Stimulated activated CD4-positive, alpha-beta T cell treated with anti-CD3 and anti-CD28 coated beads, Interleukin-4, amount 100 ng/mL, for 4 hours (primary cell): ENCODE measurements around the gene IHH.

Experiments
- DNase-seq, 2 experiments: peaks; one replicate each; pipeline ENCODE4 v3.0.0-alpha.2; 2020

The IHH gene

DNA sequence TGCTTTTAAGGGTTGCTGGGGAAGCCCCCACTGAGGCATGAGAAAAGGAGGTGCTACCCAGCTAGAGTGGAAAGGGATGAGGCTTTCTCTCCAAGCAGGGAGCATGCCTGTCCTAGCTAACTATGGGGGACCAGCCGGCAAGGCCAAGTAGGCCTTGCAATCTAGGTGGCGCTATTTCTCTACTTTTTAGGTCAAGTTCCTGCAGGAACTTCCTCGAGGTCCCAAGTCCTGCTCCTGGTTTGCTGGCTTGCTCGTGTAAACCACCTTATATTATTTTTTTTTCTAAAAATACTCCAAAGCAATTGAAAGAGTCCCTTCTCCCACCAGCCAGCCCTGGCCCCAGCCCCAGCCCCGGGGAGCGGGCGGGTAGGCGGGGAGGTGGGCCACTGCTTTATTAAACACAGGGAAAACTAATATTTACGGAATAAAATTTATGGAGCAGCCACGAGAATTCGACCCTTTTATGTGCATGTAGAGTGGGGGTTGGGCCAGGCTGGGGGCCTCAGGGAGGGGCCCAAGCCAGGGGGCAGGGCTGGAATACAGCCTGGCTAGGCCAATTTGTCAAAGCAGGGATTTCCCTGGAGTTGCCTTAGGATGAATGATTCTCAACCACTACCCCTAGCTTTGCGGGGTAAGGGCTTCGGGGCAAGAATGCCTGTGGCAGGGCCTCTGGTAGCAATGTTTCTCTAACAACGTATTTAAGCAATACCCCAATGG is 12.8 kb upstream of the IHH start:
- DNase-seq: no peak

DNA sequence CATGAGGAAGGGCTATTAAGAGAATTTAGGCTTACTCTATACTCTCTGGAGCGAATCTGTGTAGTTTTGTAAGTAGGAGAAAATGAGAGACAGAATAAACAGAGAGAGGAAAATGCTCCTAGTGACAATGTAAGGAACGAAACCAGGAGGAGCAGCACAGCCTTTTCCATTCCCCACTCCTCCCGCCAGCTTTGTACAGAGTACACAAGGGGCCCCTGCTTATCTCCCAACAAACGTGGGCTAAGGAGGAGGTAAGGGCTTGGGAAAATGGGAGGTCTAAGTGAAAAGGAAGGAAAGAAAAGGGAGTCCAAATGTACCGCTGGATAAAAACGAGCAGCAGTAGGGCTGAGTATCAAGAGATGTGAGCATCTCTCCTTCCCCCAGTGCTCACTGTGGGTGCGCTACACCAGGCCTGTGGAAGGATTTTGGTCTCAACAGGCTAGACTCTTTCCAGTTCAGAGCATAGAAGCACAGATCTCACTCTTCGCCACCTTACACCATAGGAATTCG is 12.1 kb upstream of the IHH start:
- DNase-seq: no peak

DNA sequence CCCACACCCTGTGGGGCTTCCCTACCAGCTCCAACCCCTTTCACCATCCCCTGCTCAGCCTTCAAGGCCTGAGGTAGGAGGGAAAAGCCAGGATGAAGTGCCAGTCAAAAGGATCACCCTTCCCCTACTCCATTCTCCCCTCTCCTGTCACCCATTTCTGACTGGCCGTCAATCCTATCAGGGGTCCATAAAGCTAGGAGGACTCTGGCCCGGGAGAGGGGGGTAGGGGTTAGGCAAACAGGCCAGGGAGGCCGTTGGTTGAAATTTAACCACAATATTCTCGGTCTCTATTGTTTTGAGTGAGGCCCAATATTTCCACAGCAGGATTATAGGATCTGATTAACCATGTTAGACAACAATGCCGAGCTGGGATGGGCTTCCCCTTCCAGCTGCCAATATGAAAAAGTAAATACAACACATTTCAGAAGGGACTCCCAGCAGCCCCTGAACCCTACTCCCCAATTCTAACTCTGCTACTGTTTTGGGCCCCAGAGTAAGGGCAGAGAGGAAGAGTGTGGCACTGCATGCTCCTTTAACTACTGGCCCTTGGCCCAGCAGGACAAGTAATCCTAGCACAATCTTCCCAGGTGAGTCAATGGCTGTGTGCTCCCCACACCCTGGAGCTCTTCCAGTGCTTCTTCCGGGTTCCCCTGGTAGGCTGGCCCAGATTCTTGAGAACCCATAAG is 10.6 kb upstream of the IHH start:
- no peak for DNase-seq

DNA sequence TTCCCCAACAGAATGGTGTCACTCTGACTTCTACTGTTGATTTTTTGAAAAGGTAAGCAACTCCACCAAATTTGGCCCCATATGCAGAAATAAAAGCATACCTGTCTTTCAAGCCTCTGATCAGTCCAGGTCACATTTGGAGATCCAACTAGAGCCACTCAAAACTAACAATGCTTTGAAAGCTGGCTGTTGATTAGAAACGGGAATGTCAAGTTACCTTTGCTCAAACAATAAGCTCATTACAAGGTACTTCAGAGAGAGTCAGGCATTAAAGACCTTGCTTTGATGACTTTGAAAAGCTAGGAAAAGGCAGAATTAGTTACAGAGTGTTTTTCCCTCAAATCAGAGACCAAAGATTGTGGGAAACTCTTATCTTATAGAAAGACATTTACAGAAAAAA is 4.8 kb upstream of the IHH start:
- DNase-seq: no peak

DNA sequence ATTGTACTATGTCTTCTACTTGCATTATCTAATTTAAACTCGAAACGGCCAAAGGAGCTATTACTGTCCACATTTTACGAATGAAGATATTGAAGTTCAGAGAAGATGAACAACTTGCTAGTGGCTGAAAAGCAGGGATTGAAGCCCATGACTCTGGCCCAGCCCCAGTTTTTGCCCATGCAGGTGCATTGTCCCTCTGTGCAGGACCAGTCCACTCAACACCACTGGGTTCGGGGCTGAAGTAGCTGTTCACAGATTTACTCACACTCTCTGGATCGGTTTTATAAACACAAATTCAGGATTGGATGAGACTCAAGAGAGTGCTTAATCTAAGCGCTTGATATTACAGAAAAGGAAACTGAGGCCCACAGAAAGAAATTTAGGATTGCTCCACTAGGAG is 1.4 kb upstream of the IHH start:
- no peak for DNase-seq

DNA sequence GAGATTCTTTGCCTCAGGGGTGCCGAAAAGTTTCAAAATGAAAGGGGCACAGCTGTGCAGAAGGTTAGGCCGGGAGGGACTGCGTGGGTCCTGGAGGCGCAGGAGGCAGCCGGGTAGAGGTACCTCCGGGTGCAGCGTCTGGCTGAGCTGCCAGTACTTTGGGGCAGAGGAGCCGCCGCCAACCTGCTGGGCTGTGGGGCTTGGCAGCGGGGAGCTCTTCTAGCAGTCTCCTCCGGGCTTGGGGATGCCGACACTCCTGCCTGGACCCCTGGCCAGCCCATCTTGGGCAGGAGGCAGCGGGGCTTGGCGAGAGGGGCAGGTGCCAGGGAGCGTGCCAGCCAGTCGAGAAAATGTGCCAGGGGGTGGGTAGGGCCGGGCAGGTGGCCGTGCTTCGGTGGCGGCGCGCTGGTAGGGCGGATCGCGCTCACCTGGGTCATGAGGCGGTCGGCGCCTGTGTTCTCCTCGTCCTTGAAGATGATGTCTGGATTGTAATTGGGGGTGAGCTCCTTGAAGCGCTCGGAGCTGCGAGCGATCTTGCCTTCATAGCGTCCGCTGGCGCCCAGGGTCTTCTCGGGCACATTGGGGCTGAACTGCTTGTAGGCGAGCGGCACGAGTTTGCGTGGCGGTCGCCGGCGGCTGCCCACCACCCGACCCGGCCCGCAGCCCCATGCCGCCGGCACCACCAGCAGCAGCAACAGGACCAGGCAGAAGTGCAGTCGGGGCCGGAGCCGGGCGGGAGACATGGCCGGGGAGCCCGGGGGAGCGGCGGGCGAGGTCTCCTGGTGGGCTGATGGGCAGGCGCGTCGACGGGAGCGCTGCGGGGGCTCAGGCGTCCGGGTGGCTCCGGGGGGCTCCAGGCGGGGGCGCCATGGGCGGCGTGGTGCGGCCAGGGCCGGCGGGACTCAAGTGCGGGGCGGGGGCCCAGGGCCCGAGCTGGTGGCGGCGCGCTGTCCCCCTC is 717 bp downstream of the IHH start:
- no peak for DNase-seq

DNA sequence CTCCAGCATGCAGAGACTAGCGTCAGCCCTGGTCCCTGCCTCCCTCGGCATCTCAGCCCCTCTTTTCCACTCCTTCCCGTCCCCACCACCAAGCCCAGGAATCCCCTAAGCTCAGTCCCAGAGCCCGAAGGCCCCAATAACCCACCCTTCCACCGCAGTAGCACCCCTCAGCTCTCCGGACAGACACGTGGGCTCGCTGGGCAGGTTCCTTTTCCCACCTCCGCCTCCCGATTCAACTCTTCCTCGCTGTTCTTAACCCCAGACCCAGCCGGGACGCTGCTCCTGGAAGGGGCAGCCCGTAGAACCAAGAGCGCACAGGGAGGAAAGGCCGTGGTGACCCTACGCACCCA is 1.4 kb downstream of the IHH start:
- DNase-seq: peak in 1 of 2 experiments; percentile 2

DNA sequence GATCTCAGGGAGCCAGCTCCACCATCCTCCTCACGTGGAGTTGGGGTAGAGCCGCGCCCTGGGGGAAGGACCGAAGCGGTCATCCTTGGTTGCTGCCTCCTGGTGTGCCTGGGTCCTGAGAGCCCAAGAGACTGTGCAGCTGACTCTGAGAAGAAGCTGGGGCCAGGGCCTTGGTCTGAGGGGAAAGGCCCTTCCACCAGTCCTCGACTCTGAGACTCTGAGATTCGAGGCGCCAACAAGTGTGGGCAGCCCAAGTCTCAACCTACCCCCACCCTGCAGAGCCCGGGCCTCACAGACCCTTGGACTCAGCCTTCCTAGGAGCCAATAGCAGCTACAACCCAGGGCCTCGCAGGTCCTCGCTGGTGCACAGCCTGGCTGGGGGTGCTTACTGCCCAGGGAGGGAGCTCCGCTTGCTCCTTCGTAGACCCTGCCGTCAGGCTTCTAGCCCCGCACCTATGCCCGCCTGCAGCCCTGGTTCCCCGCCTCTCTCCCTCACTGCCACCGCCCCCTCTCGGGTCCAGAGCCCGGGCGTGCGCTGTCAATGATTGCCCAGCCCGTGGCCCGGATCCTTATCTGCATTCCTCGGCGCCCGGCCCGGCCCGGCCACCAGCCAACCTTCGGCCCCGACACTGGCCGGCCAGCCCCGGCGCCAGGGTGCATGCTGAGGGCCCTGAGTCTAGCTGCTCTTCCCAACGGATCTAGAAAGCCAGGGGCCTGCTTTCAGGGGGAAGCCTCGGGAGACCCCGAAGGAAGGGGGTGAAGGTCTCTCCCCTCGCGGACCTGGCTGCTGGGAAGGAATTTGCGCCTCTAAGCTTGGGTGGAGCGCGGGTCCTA is 2.0 kb downstream of the IHH start:
- peak in 1 of 2 experiments; percentile 3 for DNase-seq

DNA sequence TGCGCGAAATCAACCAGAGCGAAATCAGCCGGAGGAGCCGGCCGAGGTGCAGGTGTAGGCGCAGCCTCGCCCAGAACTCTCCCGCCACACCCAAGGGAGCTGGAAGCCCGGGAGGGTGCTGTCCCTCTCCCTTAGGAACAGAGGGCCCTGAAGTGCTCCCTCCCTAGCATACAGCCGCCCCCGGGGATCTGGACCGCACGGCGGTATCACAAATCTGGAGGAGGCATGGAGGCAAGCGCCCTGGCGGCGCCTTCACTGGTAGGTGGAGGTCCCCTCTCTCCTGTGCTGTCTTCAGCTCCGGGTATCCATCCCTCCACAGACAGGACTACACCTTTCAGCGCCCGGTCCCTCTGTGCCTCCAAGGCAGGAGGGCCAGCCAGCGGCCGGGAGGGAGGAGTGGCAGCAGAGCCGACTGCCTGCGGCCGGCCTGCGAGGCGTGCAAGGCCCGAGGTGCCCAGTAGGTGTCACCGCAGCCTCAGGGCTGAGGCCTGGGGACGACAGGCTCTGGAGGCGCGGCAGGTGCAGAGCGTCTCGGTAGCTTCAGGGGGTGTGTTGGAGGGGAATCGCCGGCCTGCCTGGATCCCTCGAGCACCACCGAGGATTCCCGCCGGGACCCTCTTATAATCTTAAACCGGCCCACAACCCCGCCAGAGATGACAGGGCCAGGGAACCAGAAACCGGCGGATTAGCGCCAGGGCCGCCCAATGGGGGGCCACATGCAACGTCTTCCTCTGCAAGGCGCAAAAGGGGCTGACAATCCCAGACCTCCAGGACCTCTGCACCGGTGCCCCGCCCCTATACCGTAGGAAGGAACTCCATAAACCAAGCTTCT is 2.8 kb downstream of the IHH start:
- peak; percentile 72 to 75 for DNase-seq

DNA sequence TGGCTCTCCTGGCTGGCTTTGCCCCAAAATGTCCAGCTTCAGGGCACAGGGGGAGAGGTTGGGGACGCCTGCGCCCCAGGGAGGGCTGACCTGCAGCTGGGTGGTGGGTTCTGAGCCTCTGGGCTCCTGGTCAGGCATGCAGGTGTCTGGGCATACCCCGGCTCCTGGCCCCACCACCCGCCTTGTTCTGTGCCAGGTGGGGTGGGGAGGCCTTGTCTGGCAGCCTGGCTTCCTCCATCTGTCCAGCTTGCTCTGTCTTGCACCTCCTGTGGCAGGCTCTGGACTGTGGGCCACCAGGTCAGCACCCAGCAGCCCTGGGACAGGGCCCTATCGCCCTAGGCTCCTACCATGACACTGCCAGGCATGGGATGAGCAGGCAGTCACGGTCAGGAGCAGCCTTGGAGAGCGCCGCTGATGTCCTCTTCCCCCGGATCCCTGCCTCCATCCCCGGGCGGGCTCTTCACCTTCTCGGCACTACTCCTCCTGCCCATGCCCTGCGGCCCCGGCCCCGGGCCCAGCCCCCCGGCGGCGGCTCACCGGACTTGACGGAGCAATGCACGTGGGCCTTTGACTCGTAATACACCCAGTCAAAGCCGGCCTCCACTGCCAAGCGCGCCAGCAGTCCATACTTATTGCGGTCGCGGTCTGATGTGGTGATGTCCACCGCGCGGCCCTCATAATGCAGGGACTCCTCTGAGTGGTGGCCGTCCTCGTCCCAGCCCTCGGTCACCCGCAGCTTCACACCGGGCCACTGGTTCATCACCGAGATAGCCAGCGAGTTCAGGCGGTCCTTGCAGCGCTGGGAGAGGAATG is 3.6 kb downstream of the IHH start:
- DNase-seq: no peak

DNA sequence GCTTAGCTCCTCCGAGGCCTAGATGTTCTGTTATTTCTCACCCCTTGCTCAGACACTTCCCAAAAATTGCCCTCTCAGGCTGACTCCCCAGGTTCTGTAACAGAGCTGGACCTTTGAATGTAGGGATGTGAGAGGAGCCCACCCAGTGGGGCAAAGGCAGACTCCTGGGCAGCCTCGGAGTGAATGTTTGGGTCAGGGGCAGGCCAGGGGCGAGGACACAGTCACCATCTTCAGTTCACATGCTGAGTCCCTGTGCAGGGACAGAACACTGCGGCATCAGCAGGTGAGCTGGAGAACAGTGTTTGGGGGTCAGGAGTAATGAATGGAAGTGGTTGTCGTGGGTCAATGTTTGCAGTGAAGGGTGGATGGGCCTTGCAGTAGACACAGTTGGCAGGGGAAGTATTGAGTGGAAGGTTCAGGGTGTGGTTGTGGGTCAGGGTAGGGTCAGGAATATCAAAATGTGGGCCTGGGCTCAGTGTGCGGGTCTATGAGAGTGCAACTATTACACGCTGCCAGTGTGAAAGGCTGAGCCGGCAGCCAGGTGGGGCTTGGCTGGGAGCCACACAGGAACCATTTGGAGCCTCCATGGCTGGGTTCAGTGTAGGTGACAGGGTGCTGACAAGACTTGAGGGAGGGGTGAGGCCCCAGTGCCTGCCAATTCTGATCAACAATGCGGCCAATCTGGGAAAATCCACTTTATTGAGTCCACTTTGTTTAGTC is 4.4 kb downstream of the IHH start:
- DNase-seq: no peak

DNA sequence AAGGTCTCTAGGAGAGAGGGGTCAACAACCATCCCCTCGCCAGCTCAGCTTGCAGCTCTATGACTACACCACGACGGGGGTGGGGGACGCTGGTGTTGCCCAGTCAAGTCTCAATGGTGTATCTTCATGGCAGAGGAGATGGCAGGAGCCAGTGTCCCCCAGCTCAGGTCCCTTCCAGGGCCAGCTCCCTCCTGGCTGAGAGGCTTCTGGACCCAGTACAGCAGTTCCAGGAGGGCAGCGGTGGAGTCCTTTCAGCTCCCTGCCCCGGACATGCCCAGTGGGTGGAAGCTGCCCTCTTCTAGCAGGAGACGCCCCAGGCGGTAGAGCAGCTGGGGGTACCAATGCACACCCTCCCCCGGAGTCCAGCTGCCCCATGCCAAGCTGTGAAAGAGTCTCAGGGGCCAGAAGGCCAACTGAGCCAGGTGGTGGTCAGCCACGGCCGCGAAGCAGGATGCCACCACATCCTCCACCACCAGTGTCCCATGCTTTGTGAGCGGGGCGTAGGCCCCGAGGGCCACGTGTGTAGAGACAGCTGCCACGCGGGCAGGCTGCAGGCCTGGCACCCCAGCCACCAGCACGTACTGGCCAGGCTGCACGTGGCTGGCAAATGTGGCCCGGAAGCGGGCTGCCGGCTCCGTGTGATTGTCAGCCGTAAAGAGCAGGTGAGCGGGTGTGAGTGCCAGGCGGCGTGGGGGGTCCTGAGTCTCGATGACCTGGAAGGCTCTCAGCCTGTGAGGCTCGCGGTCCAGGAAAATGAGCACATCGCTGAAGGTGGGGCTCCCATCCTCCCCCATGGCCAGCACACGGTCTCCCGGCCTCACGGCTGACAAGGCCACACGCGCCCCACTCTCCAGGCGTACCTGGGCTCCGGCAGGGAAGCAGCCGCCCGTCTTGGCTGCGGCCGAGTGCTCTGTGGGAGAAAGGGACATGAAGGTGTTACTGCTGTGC is 5.5 kb downstream of the IHH start:
- no peak for DNase-seq

DNA sequence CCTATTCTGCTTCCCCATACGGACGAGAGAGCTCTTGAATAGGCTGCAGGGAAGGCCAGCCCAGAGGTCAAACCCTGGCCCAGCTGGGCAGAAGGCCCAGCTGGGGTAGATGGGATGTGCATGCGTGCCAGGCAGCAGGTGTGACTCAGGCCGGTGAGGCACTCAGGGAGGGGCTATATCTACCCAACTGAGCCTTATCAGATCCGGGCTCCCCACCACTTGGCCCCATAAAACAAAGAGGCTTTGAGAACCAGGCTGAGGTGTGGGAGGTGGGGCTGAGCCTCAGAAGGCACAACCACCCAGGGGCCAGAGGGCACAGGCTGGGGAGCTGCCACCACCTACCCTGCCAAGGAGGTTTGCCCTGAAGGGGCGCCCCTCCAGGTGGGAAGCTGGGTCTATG is 11.4 kb downstream of the IHH start:
- DNase-seq: no peak

DNA sequence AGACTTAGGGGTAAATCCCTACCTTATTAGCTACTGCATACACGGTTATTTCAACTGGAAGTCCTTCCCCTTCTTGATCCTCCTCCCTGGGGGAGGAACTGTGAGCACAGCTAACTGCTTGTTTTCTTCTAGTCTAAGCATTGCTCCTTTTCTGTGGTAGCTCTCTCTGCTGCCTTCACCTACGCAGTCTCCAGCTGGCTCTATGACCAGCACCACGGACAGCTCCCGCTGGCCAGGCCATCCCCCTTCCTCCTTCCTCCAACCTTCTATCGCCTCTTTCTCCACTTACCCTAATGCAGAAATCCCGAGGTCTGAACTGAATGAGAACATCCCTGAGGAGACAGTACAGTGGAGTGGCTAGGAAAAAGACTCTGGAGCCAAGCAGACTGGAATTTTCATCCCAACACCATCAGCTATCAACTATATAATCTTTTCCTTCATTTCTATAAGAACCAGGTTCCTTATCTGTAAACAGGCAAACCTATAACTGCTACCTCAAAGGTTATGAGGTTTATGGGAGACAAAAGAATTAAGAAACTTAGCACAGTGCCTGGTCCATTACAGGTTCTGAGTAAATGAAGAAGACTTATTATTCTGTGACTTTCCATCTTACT is 14.7 kb downstream of the IHH start:
- no peak for DNase-seq

DNA sequence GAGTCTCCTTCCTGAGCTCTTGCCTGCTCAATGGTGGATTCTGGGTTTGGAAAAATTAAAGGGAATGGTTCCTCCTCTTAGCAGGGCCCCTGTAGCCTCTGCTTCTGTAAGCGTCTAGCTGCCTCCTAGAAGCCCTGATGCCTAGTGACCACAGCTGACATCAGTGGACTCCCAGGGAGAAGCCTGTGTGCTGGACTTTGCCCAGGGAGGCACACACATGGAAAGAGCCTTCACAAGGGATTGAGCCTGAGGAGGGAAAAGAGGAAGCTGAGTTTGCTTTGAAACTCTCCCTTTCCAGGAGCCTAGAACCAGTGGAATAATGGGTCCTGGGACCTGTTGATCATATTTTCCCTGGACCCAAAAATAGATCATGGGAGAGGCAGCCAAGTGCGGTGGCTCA is 18.0 kb downstream of the IHH start:
- DNase-seq: no peak

DNA sequence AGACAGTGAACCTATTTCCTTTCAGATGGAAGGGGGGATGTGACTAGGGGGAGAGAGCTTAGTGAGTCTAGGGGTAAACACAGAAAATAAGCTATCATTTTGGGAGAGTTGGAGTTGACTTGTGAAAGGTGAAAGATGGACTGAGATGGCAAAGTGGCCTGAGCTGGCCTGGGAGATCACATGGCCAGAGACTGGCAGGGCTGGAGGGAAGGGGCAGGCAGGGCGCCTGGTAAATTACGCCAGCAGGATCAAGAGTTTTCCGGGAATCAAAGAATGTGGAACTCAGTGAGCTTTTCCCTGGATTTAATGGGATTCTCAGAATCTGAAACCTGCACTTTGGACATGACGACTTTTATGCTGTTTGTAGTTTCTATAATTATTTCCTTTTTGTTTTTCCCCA is 18.6 kb downstream of the IHH start:
- no peak for DNase-seq

DNA sequence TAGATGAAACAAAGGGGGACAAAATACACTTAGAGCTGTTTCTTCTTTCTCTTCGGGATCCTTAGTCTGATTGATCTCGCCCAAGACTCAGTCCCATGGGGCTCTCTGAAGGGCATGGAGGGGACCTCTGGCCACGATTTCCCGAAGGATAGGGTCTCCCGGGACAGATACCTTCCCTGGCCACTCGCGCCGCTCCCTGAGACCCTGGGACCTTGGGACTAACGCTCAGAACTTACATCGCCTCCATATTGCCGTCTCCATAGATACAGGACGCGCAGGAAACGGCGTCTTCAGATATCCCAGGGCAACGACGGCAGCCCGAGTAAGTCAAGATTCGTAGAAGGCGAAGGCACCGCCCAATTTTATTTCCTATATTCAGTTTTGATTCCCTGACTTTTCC is 19.5 kb downstream of the IHH start, which contains the start of gene CFAP65:
TSS of gene CFAP65 (minus strand) at position 265 of the 400 bp plus-strand sequence. CDS start 2,468 bp downstream, outside the sequence.
- DNase-seq: no peak

DNA sequence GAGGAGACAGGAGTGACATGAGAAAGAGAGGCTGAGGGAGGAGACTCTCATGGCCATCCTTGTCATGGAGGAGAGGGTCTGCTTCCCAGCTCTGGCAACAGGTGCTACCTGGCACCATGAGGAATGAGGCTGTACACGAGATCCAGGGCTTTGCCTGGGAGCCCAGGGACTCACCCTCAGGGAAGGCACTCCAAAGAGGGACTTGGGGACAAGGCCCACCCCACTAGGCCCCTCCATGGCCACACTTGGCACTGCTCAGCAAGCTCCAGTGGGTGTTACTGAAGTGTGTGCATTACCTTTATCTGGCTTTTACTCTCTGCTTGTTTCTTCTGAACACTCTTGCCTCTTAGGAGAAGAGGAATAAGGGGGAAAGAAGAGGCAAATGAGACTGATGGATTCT is 22.1 kb downstream of the IHH start:
- no peak for DNase-seq
